IMR-90 (cell line): ENCODE results near the gene BCAR1. TPM values are rescaled to one million over a fixed set of nuclear protein-coding genes. Genes with fewer than 3 reads are reported as not detected.

ENCODE experiments used
- ATAC-seq: fragments of 200-7000 bp; cut with Tn5 transposase; 2 replicates; pipeline ENCODE4 v1.9.1; 2020; ENCODE audit warnings: low read depth, mild to moderate bottlenecking, moderate library complexity
- BruUV-seq: library from RNA; stranded (reverse); fragments of 400-500 nt; replicated peaks from 2 replicates; lab custom pipeline; 2021; lab: Mats Ljungman, UMichigan
- CTCF ChIA-PET: fragments of 300-600 bp; formaldehyde crosslinking; extraction: SDS; loops from one replicate; lab custom pipeline; 2021; ENCODE audit warnings: antibody characterized with exemption; lab: Yijun Ruan, JAX
- POLR2A ChIA-PET: fragments of 300-600 bp; sonication (Branson Sonifier 250); formaldehyde crosslinking; loops from one replicate; lab custom pipeline; 2022; ENCODE audit warnings: antibody characterized with exemption; ENCODE audit not compliant: unreplicated experiment; lab: Charles Lee
- DNase-seq: peaks from one replicate; pipeline ENCODE4 v3.0.0; 2013
- H2AFZ ChIP-seq: replicated peaks from 2 replicates; pipeline ENCODE3; 2013; ENCODE audit warnings: low read length, mild to moderate bottlenecking; ENCODE audit not compliant: poor library complexity
- H2AK5ac ChIP-seq: 2 replicates; pipeline ENCODE4 v1.6.1; 2013; ENCODE audit warnings: low read depth, low read length, inconsistent platforms
- H2AK9ac ChIP-seq: replicated peaks from 2 replicates; pipeline ENCODE3; 2013; ENCODE audit warnings: mild to moderate bottlenecking, low read depth, low read length, moderate library complexity; ENCODE audit not compliant: poor library complexity
- H2BK120ac ChIP-seq: 2 replicates; pipeline ENCODE4 v1.6.1; 2013; ENCODE audit warnings: low read depth, low read length, inconsistent platforms
- H2BK15ac ChIP-seq: 3 replicates; pipeline ENCODE4 v1.6.1; 2013; ENCODE audit warnings: low read depth, low read length, inconsistent platforms
- H2BK20ac ChIP-seq: 2 replicates; pipeline ENCODE4 v1.6.1; 2013; ENCODE audit warnings: low read depth, mild to moderate bottlenecking, inconsistent platforms, low read length, moderate library complexity
- H2BK5ac ChIP-seq: 2 replicates; pipeline ENCODE4 v1.6.1; 2013; ENCODE audit warnings: mild to moderate bottlenecking, low read depth, low read length, inconsistent platforms; ENCODE audit not compliant: poor library complexity, severe bottlenecking
- H3K14ac ChIP-seq: replicated peaks from 2 replicates; pipeline ENCODE4 v1.6.1; 2013; ENCODE audit warnings: low read depth, low read length, inconsistent platforms
- H3K18ac ChIP-seq: 2 replicates; pipeline ENCODE4 v1.6.1; 2013; ENCODE audit warnings: low read depth, low read length, control low read depth
- H3K23ac ChIP-seq: 2 replicates; pipeline ENCODE4 v1.6.1; 2013; ENCODE audit warnings: low read depth, low read length, inconsistent platforms
- H3K27ac ChIP-seq: 2 replicates; pipeline ENCODE4 v1.5.1; 2013; ENCODE audit warnings: mild to moderate bottlenecking, control low read depth, low read length; ENCODE audit not compliant: insufficient read depth
- H3K27me3 ChIP-seq: 2 replicates; pipeline ENCODE4 v1.6.1; 2013; ENCODE audit warnings: low read length; ENCODE audit not compliant: control insufficient read depth, insufficient read depth
- H3K36me3 ChIP-seq: 2 replicates; pipeline ENCODE4 v1.6.1; 2013; ENCODE audit warnings: low read length, mixed read lengths; ENCODE audit not compliant: control insufficient read depth, insufficient read depth
- H3K4ac ChIP-seq: 2 replicates; pipeline ENCODE4 v1.6.1; 2013; ENCODE audit warnings: low read depth, low read length, inconsistent platforms
- H3K4me1 ChIP-seq: 2 replicates; pipeline ENCODE4 v1.6.1; 2013; ENCODE audit warnings: low read length, mixed read lengths; ENCODE audit not compliant: control insufficient read depth, insufficient read depth
- H3K4me2 ChIP-seq: 2 replicates; pipeline ENCODE4 v1.6.1; 2013; ENCODE audit warnings: low read depth, mild to moderate bottlenecking, control low read depth, low read length, moderate library complexity
- H3K4me3 ChIP-seq: 2 replicates; pipeline ENCODE4 v1.5.1; 2013; ENCODE audit warnings: low read depth, mild to moderate bottlenecking, control low read depth, low read length, moderate library complexity; ENCODE audit not compliant: insufficient read depth
- H3K56ac ChIP-seq: 2 replicates; pipeline ENCODE4 v1.6.1; 2013; ENCODE audit warnings: low read length, inconsistent platforms; ENCODE audit not compliant: insufficient read depth; ENCODE audit errors: extremely low read depth
- H3K79me1 ChIP-seq, 2 experiments: 2 replicates each; pipeline ENCODE4 v1.6.1; 2013; ENCODE audit warnings: low read length in 2 of 2, inconsistent platforms in 1 of 2, low read depth in 1 of 2
- H3K9ac ChIP-seq: 2 replicates; pipeline ENCODE4 v1.6.1; 2013; ENCODE audit warnings: low read depth, low read length, control low read depth
- H3K9me1 ChIP-seq: 2 replicates; pipeline ENCODE4 v1.6.1; 2013; ENCODE audit warnings: low read length, inconsistent platforms; ENCODE audit not compliant: insufficient read depth
- H3K9me3 ChIP-seq: 2 replicates; pipeline ENCODE4 v1.6.1; 2013; ENCODE audit warnings: low read length; ENCODE audit not compliant: control insufficient read depth, insufficient read depth
- H4K20me1 ChIP-seq: 2 replicates; pipeline ENCODE4 v1.6.1; 2013; ENCODE audit warnings: low read length, inconsistent platforms; ENCODE audit not compliant: insufficient read depth
- H4K5ac ChIP-seq: 2 replicates; pipeline ENCODE4 v1.6.1; 2013; ENCODE audit warnings: mild to moderate bottlenecking, low read depth, low read length, control low read depth
- H4K8ac ChIP-seq, 2 experiments: 2 replicates each; pipeline ENCODE4 v1.6.1; 2013; ENCODE audit warnings: low read depth in 2 of 2, low read length in 2 of 2, control low read depth in 1 of 2, inconsistent platforms in 1 of 2
- H4K91ac ChIP-seq: 2 replicates; pipeline ENCODE4 v1.6.1; 2013; ENCODE audit warnings: low read depth, low read length, inconsistent platforms; ENCODE audit not compliant: insufficient read depth
- BHLHE40 ChIP-seq: fragments of 150-350 bp; IDR thresholded peaks from 2 replicates; pipeline ENCODE4 v1.6.1; 2016; ENCODE audit warnings: mild to moderate bottlenecking, low read depth, low read length
- CEBPB ChIP-seq: IDR thresholded peaks from 2 replicates; pipeline ENCODE4 v1.6.1; 2012; ENCODE audit warnings: low read depth, low read length, improper control_type of control experiment
- CHD1 ChIP-seq: IDR thresholded peaks from 2 replicates; pipeline ENCODE4 v1.6.1; 2012; ENCODE audit warnings: low read depth, low read length, improper control_type of control experiment
- FOS ChIP-seq: fragments of 150-350 bp; IDR thresholded peaks from 2 replicates; pipeline ENCODE4 v1.6.1; 2016; ENCODE audit warnings: low read depth, low read length
- MAFK ChIP-seq: IDR thresholded peaks from 2 replicates; pipeline ENCODE4 v1.6.1; 2012; ENCODE audit warnings: low read depth, low read length, improper control_type of control experiment
- MAZ ChIP-seq: IDR thresholded peaks from 2 replicates; pipeline ENCODE4 v1.6.1; 2012; ENCODE audit warnings: low read depth, mild to moderate bottlenecking, low read length, improper control_type of control experiment, moderate library complexity, borderline replicate concordance
- NFE2L2 ChIP-seq: fragments of 150-350 bp; IDR thresholded peaks from 2 replicates; pipeline ENCODE4 v1.6.1; 2016; ENCODE audit warnings: low read depth, mild to moderate bottlenecking, low read length
- POLR2A ChIP-seq: IDR thresholded peaks from 2 replicates; pipeline ENCODE4 v1.6.1; 2012; ENCODE audit warnings: mild to moderate bottlenecking, low read depth, low read length
- RCOR1 ChIP-seq: IDR thresholded peaks from 2 replicates; pipeline ENCODE4 v1.6.1; 2012; ENCODE audit warnings: mild to moderate bottlenecking, low read length, improper control_type of control experiment; ENCODE audit not compliant: insufficient replicate concordance
- SMC3 ChIP-seq: fragments of 150-350 bp; IDR thresholded peaks from 2 replicates; pipeline ENCODE4 v1.6.1; 2016; ENCODE audit warnings: low read depth, mild to moderate bottlenecking, antibody characterized with exemption, low read length, moderate library complexity
- WGBS, 2 experiments: methylation state at CpG; one replicate each; pipeline versions ENCODE4 v1.1.5 to v1.1.7; 2013; ENCODE audit warnings: missing lambda C conversion rate in 2 of 2; ENCODE audit not compliant: insufficient read length in 1 of 2; ENCODE audit errors: extremely low coverage in 2 of 2; 5-methylcytosine and 5-hydroxymethylcytosine counted together
- dilution Hi-C: fragments of 300-500 bp; cut with HindIII; formaldehyde crosslinking; loops from one replicate; pipeline ENCODE4 v1.14.3; 2018; ENCODE audit warnings: low sequenced_read_pairs; ENCODE audit not compliant: unreplicated experiment
- in situ Hi-C: fragments of 300-500 bp; cut with MboI; formaldehyde crosslinking; loops from 3 replicates; pipeline ENCODE4 v1.14.3; 2019; ENCODE audit warnings: low sequenced_read_pairs, inconsistent platforms, mixed read lengths
- intact Hi-C: fragments of 100-400 bp; cut with micrococcal nuclease; formaldehyde crosslinking; loops from 2 replicates; pipeline ENCODE4 v1.10.0; 2022
- polyA plus RNA-seq, 3 experiments: library from polyadenylated mRNA; depleted of rRNA; stranded (reverse); fragments of >200 nt; gene quantifications; 2 replicates each; pipeline ENCODE4 v1.2.3, GENCODE V29; 2012; ENCODE audit warnings: low replicate concordance in 1 of 3
- total RNA-seq: library from RNA; depleted of rRNA; stranded (reverse); fragments of >200 nt; gene quantifications from 2 replicates; pipeline ENCODE4 v1.2.3, GENCODE V29; 2012
- TF ChIP-seq, protein P1 (sequence below): fragments of 150-350 bp; IDR thresholded peaks from 2 replicates; pipeline ENCODE4 v1.6.1; 2016; ENCODE audit warnings: low read depth, mild to moderate bottlenecking, low read length, moderate library complexity, borderline replicate concordance
- TF ChIP-seq, protein P2 (sequence below): conservative IDR thresholded peaks from 2 replicates; pipeline ENCODE4 v1.5.1; 2012; ENCODE audit warnings: mild to moderate bottlenecking, low read depth, low read length, improper control_type of control experiment

BCAR1 gene
- total and polyA plus RNA-seq, 2 of the 4 experiments (the other 2 are of a cell fraction), result 18.1 to 99.4 TPM

DNA sequence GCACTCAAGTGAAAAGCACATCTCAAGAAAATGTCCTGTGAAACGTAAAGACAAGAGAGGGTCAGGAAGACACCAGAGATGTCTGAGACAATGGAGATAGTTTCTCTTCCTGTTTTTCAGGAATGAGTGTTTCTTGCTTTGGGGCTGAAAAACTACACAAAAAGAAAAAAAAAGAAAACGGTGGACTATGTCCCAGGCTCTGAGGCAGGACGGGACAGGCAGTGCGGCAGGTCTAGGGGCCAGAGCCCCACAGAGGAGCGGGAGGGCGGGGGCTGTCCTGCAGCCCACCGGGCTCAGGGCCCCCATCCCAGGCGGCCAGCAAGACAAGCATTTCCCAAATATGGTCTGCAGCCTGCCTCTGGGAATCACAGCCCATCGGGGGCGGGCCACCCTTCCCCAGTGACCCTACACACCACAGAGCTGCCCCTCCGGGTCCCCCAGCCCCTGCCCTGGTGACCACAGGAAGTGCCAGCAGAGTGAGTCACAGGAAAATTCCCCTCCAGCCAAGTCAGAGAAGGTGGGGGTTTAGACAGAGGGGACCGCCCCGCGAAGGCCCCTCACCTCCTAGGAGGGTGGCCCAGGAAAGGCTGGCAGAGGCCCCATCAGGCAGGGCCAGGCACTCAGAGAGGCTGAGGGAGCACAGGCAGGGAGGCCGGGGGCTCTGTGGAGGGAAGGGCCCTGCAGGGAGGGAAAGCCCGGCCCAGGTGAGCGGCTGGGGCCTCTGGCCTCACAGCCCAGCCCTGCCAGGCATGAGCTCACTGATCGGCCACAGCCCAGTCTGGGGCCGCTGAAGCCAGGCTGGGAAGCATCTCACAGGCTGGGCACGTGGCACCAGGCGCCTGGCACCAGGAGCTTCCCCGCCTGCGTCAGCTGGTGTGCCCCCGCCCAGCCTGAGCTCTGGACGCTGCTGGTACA lies 6.3 kb downstream of the BCAR1 start:
- H4K8ac ChIP-seq, result peak overlapping the region; percentile 97 to 100
- intact Hi-C loops (loop anchor here (1.0 kb wide), 1 partner anchor 20 kb away; no protein-coding TSS in a partner anchor), dilution Hi-C loops (no loop called here), in situ Hi-C loops (no loop called here)
- CTCF ChIA-PET, result interaction anchor here (1.0 kb wide), 2 partner anchors 132 to 171 kb away, joined by 3 to 4 read pairs; no protein-coding TSS in a partner anchor
- no peaks in the 10 kb centered on the region for H3K9me3 ChIP-seq
- H2AK9ac ChIP-seq, result peak overlapping the region; percentile 99
- peak overlapping the region; percentile 99 for H2BK120ac ChIP-seq
- peak overlapping the region; percentile 98 for H2BK5ac ChIP-seq
- WGBS, 2 experiments, result 0% methylated on average over 8 of the region's 25 CpGs; no CpG with 5 or more reads in 1 of the 2 experiments
- peak overlapping the region; percentile 72 for H3K9ac ChIP-seq
- H3K27me3 ChIP-seq, result no peaks in the 10 kb centered on the region
- no TSS peak for BruUV-seq
- H3K56ac ChIP-seq, result peak overlapping the region; percentile 97
- ATAC-seq, result peak; percentile 73
- H3K4me3 ChIP-seq, result no peak overlapping the region
- peak overlapping the region; percentile 93 for H3K27ac ChIP-seq
- H2AFZ ChIP-seq, result peak overlapping the region; percentile 81
- peaks cover 8 to 54% of the 10 kb centered on the region in 2 experiments; a peak in 3 of 4 replicates for H3K79me1 ChIP-seq
- peak overlapping the region; percentile 100 for H3K4ac ChIP-seq
- peaks cover 79% of the 10 kb centered on the region for H4K20me1 ChIP-seq
- H2BK20ac ChIP-seq, result peak overlapping the region; percentile 99
- H3K4me2 ChIP-seq, result peak overlapping the region; percentile 32
- H4K91ac ChIP-seq, result peak overlapping the region; percentile 100
- peak overlapping the region; percentile 92 for H3K18ac ChIP-seq
- DNase-seq, result peak; percentile 98
- peak overlapping the region; percentile 99 for H3K23ac ChIP-seq
- H3K9me1 ChIP-seq, result peaks cover 46% of the 10 kb centered on the region
- H3K36me3 ChIP-seq, result peaks cover 28% of the 10 kb centered on the region
- peaks cover 57% of the 10 kb centered on the region for H3K4me1 ChIP-seq
- POLR2A ChIA-PET, result interaction anchor here (0.7 kb wide), 2 partner anchors 19 to 23 kb away, joined by 3 to 5 read pairs; no protein-coding TSS in a partner anchor
- H3K14ac ChIP-seq, result peak overlapping the region; percentile 100
- H2BK15ac ChIP-seq, result peak overlapping the region; percentile 97
- H2AK5ac ChIP-seq, result peak overlapping the region; percentile 99
- H4K5ac ChIP-seq, result peak overlapping the region; percentile 79
- TF ChIP-seq CHD1, result no peak
- TF ChIP-seq BHLHE40, result peak; percentile 92
- 0 out of 2 replicates have a peak, but pooled peaks have one; percentile 0 for TF ChIP-seq CEBPB
- peak; percentile 96 for TF ChIP-seq FOS
- TF ChIP-seq MAZ, result peak; percentile 98
- TF ChIP-seq MAFK, result no peak
- TF ChIP-seq NFE2L2, result 0 out of 2 replicates have a peak, but pooled peaks have one; percentile 4
- no peak for TF ChIP-seq SMC3
- TF ChIP-seq POLR2A, result peak; percentile 78
- TF ChIP-seq, protein P1, sequence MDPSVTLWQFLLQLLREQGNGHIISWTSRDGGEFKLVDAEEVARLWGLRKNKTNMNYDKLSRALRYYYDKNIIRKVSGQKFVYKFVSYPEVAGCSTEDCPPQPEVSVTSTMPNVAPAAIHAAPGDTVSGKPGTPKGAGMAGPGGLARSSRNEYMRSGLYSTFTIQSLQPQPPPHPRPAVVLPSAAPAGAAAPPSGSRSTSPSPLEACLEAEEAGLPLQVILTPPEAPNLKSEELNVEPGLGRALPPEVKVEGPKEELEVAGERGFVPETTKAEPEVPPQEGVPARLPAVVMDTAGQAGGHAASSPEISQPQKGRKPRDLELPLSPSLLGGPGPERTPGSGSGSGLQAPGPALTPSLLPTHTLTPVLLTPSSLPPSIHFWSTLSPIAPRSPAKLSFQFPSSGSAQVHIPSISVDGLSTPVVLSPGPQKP, result peak; percentile 95
- peak; percentile 91 for TF ChIP-seq RCOR1
- TF ChIP-seq, protein P2, sequence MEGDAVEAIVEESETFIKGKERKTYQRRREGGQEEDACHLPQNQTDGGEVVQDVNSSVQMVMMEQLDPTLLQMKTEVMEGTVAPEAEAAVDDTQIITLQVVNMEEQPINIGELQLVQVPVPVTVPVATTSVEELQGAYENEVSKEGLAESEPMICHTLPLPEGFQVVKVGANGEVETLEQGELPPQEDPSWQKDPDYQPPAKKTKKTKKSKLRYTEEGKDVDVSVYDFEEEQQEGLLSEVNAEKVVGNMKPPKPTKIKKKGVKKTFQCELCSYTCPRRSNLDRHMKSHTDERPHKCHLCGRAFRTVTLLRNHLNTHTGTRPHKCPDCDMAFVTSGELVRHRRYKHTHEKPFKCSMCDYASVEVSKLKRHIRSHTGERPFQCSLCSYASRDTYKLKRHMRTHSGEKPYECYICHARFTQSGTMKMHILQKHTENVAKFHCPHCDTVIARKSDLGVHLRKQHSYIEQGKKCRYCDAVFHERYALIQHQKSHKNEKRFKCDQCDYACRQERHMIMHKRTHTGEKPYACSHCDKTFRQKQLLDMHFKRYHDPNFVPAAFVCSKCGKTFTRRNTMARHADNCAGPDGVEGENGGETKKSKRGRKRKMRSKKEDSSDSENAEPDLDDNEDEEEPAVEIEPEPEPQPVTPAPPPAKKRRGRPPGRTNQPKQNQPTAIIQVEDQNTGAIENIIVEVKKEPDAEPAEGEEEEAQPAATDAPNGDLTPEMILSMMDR, result no peak
